Activated CD4-positive, CD25-positive, alpha-beta regulatory T cell treated with anti-CD3 and anti-CD28 coated beads, Interleukin-2, amount 50 U/mL, for 24 hours (primary cell): ENCODE data around the gene SUN3.

ENCODE experiments used
- ATAC-seq, 2 donors: fragments of 150-1000 bp; cut with Tn5 transposase; one replicate each; pipeline ENCODE4 v1.10.0; 2021; ENCODE audit warnings: mild to moderate bottlenecking in 1 of 2, moderate library complexity in 1 of 2

SUN3 gene

GRCh38 chr7:48028938-48029337 lies at the start of gene SUN3:
TSS of gene SUN3 (minus strand) at chr7:48029107. CDS start at chr7:48028938, 169 bp downstream.
- no peak for ATAC-seq

GRCh38 chr7:48078470-48078869 lies 49.6 kb upstream of the SUN3 start:
- no peak for ATAC-seq

- no peak for ATAC-seq
These were observed 48.5 kb upstream of the SUN3 start for GRCh38 chr7:48077423-48077822.

GRCh38 chr7:48074204-48074654 lies 45.3 kb upstream of the SUN3 start:
- peak in 1 of 2 donors; percentile 48 for ATAC-seq

- ATAC-seq: no peak
These were observed 38.6 kb upstream of the SUN3 start for GRCh38 chr7:48067475-48067874.

GRCh38 chr7:48063985-48064384 lies 35.1 kb upstream of the SUN3 start:
- no peak for ATAC-seq

- no peak for ATAC-seq
These were observed 30.8 kb upstream of the SUN3 start for GRCh38 chr7:48059706-48060105.

- ATAC-seq: no peak
These were observed 30.1 kb upstream of the SUN3 start for GRCh38 chr7:48058990-48059389.

GRCh38 chr7:48053736-48054135 lies 24.8 kb upstream of the SUN3 start:
- no peak for ATAC-seq

GRCh38 chr7:48052748-48053147 lies 23.8 kb upstream of the SUN3 start:
- peak; percentile 94 to 99 for ATAC-seq

- no peak for ATAC-seq
These were observed 20.9 kb upstream of the SUN3 start for GRCh38 chr7:48049850-48050249.

- ATAC-seq: no peak
These were observed 19.2 kb upstream of the SUN3 start for GRCh38 chr7:48048113-48048512.

- ATAC-seq: no peak
These were observed 17.6 kb upstream of the SUN3 start for GRCh38 chr7:48046458-48046857.

GRCh38 chr7:48045195-48045765 lies 16.4 kb upstream of the SUN3 start:
- ATAC-seq: no peak

- no peak for ATAC-seq
These were observed 13.7 kb upstream of the SUN3 start for GRCh38 chr7:48042636-48043035.

GRCh38 chr7:48042216-48042615 lies 13.3 kb upstream of the SUN3 start:
- ATAC-seq: no peak

GRCh38 chr7:48041653-48041970 lies 12.7 kb upstream of the SUN3 start:
- ATAC-seq: peak; percentile 65 to 66

GRCh38 chr7:48040944-48041652 lies 12.2 kb upstream of the SUN3 start:
- peak in 1 of 2 donors; percentile 15 for ATAC-seq

- no peak for ATAC-seq
These were observed 10.1 kb upstream of the SUN3 start for GRCh38 chr7:48038815-48039506.

- ATAC-seq: peak in 1 of 2 donors; percentile 16
These were observed 7.1 kb upstream of the SUN3 start for GRCh38 chr7:48035967-48036478.

GRCh38 chr7:48035301-48035966 lies 6.5 kb upstream of the SUN3 start, which contains the start of gene C7orf57:
TSS of gene C7orf57 (plus strand) at chr7:48035543. CDS start at chr7:48036309, 766 bp downstream.
- peak; percentile 98 to 99 for ATAC-seq

- ATAC-seq: no peak
These were observed 5.0 kb upstream of the SUN3 start for GRCh38 chr7:48033922-48034321.

GRCh38 chr7:48031111-48031510 lies 2.2 kb upstream of the SUN3 start:
- no peak for ATAC-seq
